Measurements from ENCODE around the gene CIAPIN1.

The CIAPIN1 gene

GRCh38 chr16:57476546-57477410 is 29.6 kb upstream of the CIAPIN1 start:
- no peak for DNase-seq (ENCODE audit: low read depth in 2 of 3, low spot score in 1 of 3)

- DNase-seq (ENCODE audit: low read depth in 2 of 3, low spot score in 1 of 3), result peak; percentile 67 to 87 (median 85)
These were observed 28.6 kb upstream of the CIAPIN1 start for GRCh38 chr16:57475711-57476339.

- no peak for DNase-seq (ENCODE audit: low read depth in 2 of 3, low spot score in 1 of 3)
These were observed 27.8 kb upstream of the CIAPIN1 start for GRCh38 chr16:57474671-57475661.

GRCh38 chr16:57473906-57474305 is 26.7 kb upstream of the CIAPIN1 start:
- no peak for DNase-seq (ENCODE audit: low read depth in 2 of 3, low spot score in 1 of 3)

- no peak for DNase-seq (ENCODE audit: low read depth in 2 of 3, low spot score in 1 of 3)
These were observed 26.1 kb upstream of the CIAPIN1 start for GRCh38 chr16:57473176-57473840.

- DNase-seq (ENCODE audit: low read depth in 2 of 3, low spot score in 1 of 3), result no peak
These were observed 25.5 kb upstream of the CIAPIN1 start for GRCh38 chr16:57472665-57473060.

GRCh38 chr16:57471852-57472664 is 24.9 kb upstream of the CIAPIN1 start:
- DNase-seq (ENCODE audit: low read depth in 2 of 3, low spot score in 1 of 3), result no peak

GRCh38 chr16:57471209-57471608 is 24.0 kb upstream of the CIAPIN1 start:
- DNase-seq (ENCODE audit: low read depth in 2 of 3, low spot score in 1 of 3), result no peak

GRCh38 chr16:57470711-57471110 is 23.5 kb upstream of the CIAPIN1 start:
- DNase-seq (ENCODE audit: low read depth in 2 of 3, low spot score in 1 of 3), result no peak

- DNase-seq (ENCODE audit: low read depth in 2 of 3, low spot score in 1 of 3), result no peak
These were observed 22.8 kb upstream of the CIAPIN1 start for GRCh38 chr16:57469917-57470470.

- DNase-seq (ENCODE audit: low read depth in 2 of 3, low spot score in 1 of 3), result no peak
These were observed 21.9 kb upstream of the CIAPIN1 start for GRCh38 chr16:57469046-57469445.

- DNase-seq (ENCODE audit: low read depth in 2 of 3, low spot score in 1 of 3), result no peak
These were observed 21.2 kb upstream of the CIAPIN1 start for GRCh38 chr16:57468346-57468745.

- DNase-seq (ENCODE audit: low read depth in 2 of 3, low spot score in 1 of 3), result no peak
These were observed 17.3 kb upstream of the CIAPIN1 start for GRCh38 chr16:57464523-57464922.

GRCh38 chr16:57462978-57463362 is 15.8 kb upstream of the CIAPIN1 start:
- no peak for DNase-seq (ENCODE audit: low read depth in 2 of 3, low spot score in 1 of 3)

- peak; percentile 84 to 94 (median 90) for DNase-seq (ENCODE audit: low read depth in 2 of 3, low spot score in 1 of 3)
These were observed 15.2 kb upstream of the CIAPIN1 start, which contains the start of gene POLR2C for GRCh38 chr16:57462209-57462977. TSS of gene POLR2C (plus strand) at chr16:57462679. CDS start at chr16:57462725, 46 bp downstream.

GRCh38 chr16:57452021-57452420 is 4.8 kb upstream of the CIAPIN1 start:
- no peak for DNase-seq (ENCODE audit: low read depth in 2 of 3, low spot score in 1 of 3)

GRCh38 chr16:57446531-57447185 is 527 bp downstream of the CIAPIN1 start:
- peak in 2 of 3 donors; percentile 8 to 14 for DNase-seq (ENCODE audit: low read depth in 2 of 3, low spot score in 1 of 3)

- DNase-seq (ENCODE audit: low read depth in 2 of 3, low spot score in 1 of 3), result no peak
These were observed 1.7 kb downstream of the CIAPIN1 start for GRCh38 chr16:57445510-57445909.
